Germinal center (tissue), 1 donor: Measurements from ENCODE around the gene KIFC1.
"Not testable (repeated sequence)": the region's sequence is repeated elsewhere in the genome, so short reads cannot be mapped to it uniquely, and the experiment has no call there.

Source experiments
- DNase-seq: peaks from one replicate; pipeline ENCODE4 v3.0.0; 2012; ENCODE audit warnings: mixed read lengths, low spot score

KIFC1 gene

DNA sequence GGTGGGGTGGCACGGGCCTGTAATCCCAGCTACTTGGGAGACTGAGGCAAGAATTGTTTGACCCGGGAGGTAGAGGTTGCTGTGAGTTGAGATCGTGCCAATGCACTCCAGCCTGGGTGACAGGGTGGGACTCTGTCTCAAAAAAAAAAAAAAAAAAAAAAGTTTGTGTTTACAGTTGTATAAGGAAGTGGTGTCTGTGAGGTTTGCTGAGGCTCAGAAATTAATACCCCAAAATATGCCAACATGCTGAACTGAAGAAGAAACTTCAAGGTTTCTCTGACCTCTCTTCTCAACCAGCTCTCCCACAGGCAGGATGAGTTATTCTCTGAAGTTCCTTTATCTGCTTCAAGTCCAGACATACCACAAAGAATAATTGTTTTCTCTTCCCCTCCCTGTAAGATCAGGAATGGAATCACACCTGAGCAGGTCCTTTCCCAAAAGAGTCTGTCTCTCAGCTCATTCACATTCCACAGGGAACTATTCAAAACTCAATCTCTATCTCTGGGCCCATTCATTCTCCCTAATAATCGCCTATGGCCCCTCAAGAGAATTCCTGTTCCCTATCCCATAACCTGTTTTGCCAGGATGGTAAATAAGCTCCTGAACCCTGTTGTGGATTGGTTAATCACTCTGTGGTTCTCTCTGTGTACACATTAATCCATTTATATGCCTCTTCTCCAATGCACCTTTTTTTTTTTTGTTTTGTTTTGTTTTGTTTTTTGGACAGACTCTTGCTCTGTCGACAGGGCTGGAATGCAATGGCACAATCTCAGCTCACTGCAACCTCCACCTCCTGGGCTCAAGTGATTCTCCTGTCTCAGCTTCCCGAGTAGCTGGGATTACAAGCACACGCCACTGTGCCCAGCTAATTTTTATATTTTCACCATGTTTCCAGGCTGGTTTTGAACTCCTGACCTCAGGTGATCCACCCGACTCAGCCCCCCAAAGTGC, 17.4 kb upstream of the KIFC1 start:
- DNase-seq, result no peak

DNA sequence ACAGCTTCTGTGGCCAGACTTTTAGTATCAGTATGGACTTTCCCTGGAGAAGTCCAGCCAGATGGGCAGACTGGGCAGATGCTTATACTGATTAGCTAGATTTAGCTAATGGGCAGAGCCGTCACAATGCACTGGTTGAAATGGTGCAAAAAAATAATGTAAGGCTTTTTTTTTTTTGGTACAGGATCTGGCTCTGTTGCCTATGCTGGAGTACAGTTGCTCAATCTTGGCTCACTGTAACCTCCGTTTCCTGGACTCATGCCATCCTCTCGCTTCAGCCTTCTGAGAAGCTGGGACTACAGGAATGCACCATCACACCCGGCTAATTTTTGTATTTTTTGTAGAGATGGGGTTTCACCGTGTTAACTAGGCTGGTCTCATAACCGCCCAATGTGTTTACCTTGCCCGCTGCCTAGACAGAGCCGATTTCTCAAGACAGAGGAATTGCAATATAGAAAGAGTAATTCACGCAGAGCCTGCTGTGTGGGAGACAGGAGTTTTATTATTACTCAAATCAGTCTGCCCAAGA, 16.4 kb upstream of the KIFC1 start:
- no peak for DNase-seq

- DNase-seq, result no peak
Observed at GRCh38 chr6:33377171-33377570, 14.5 kb upstream of the KIFC1 start.

DNA sequence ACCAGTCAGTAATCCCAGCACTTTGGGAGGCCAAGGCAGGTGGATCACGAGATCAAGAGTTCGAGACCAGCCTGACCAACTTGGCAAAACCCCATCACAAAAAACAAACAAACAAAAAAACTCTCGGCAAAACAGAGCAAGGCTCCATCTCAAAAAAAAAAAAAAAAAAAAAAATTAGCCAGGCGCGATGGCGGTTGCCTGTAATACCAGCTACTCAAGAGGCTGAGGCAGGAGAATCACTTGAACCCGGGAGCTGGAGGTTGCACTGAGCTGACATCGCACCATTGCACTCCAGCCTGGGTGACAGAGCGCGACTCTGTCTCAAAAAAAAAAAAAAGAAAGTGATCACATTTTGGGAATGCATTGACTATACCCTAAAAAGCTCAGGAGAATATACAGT, 12.4 kb upstream of the KIFC1 start:
- DNase-seq, result not testable (repeated sequence)

- DNase-seq, result no peak
Observed at GRCh38 chr6:33380272-33380981, 11.2 kb upstream of the KIFC1 start.

GRCh38 chr6:33383427-33384185, 8.0 kb upstream of the KIFC1 start:
- no peak for DNase-seq

DNA sequence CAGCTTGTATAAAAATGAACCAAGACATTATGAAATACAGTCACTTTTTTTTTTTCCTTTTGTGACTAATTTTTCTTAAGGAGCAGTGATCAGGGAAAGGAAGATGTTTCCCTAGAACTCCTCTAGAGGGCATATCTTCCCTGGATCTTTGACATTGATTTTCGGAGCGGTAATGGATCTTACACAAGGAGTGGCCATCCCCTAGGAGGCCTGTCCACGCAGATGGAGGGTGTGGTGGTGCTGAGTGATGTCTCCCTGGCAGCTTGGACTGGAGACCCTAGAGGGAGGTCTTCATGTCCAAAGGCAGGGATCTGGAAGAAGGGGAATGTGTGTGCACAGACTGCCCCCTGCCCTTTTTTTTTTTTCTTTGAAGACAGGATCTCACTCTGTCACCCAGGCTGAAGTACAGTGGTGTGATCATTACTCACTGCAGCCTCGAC, 7.0 kb upstream of the KIFC1 start:
- no peak for DNase-seq

GRCh38 chr6:33390173-33390572, 1.4 kb upstream of the KIFC1 start:
- DNase-seq, result no peak

- DNase-seq, result no peak
Observed at GRCh38 chr6:33390767-33391277, 801 bp upstream of the KIFC1 start.

GRCh38 chr6:33391922-33392594, 435 bp downstream of the KIFC1 start:
- DNase-seq, result peak; percentile 28

DNA sequence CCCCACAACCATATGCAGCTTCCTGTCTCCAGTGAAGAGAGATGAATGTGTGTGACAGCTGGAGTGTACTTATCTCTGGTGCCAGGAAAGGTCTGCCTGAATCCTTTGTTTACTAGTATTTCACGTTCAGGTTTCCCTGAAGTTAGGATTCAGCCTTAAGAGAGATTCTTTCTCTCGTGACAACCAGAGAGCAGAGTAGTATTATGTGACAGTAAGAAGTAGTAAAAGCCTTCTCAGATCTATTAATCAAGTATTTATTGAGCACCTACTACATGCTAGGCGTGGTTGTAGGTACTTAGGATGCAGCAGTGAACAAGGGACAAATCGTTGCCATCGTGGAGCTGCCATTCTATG, 949 bp downstream of the KIFC1 start:
- DNase-seq, result no peak

- DNase-seq, result no peak
Observed at GRCh38 chr6:33392979-33393378, 1.4 kb downstream of the KIFC1 start.

DNA sequence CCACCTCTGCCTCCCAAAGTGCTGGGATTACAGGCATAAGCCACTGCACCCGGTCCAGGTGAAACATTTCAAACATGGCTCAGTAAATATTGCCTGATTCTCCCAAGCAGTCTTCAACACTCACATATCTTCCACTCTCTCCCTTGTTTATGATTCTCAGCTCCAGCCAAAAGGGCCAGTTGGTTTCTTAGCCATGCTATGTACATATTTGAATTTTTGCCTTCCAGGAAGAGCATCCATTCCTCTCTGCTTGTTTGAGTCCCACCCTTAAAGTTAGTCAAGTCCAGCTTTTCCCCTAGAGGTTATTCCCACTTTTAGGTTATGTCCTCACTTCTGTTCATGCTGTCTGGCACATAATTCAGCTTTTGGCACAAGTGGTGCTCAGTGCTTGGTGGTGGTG, 5.9 kb downstream of the KIFC1 start:
- no peak for DNase-seq

DNA sequence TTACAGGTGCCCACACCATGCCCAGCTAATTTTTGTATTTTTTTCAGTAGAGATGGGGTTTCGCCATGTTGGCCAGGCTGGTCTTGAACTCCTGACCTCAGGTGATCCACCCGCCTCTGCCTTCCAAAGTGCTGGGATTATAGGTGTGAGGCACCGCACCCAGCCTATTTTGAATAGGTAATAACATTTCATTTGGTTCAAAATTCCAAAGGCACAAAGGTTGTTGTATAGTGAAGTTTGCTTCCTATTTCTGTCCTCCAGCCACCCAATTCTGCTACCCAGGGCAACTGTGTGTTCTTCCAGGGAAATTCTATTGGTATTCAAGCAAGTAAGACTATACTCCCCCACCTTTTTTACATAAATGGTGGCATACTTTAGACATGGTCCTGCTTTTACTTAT, 7.0 kb downstream of the KIFC1 start:
- DNase-seq, result not testable (repeated sequence)

DNA sequence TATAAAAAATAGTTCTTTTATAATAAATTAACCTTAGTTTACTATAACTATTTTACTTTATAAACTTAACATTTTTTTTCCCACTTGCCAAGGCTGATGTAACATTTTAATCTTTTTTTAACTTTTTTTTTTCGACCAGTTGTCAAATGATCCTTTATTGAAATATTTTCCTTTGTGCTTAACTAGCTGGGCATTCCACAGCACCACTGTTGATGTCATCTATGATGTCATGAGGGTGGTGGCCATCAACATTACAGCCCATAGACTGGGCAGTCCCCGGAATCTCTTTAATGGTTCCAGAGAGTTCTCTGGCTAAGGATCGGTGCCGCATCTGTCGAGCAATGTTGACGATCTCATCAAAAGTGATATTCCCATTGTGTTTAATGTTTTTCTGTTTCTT, 8.3 kb downstream of the KIFC1 start:
- not testable (repeated sequence) for DNase-seq

GRCh38 chr6:33404884-33405283, 13.3 kb downstream of the KIFC1 start:
- no peak for DNase-seq

DNA sequence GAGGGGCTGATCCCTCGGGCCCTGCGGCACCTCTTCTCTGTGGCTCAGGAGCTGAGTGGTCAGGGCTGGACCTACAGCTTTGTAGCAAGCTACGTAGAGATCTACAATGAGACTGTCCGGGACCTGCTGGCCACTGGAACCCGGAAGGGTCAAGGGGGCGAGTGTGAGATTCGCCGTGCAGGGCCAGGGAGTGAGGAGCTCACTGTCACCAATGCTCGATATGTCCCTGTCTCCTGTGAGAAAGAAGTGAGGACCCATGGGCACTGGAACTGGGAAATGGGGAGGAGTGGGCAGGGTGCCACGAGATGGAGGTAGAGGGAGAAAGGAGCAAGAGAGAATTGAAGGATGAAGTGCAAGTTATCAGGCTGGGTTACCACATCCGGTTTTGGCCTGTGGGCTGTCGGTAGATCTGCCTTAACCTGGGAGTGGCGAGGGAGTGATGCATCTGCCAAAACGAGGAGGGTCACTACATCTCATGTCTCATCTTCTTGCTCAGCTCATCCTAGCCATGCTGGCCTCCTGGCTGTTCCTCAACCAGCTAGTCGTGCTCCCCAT, 13.8 kb downstream of the KIFC1 start:
- no peak for DNase-seq

DNA sequence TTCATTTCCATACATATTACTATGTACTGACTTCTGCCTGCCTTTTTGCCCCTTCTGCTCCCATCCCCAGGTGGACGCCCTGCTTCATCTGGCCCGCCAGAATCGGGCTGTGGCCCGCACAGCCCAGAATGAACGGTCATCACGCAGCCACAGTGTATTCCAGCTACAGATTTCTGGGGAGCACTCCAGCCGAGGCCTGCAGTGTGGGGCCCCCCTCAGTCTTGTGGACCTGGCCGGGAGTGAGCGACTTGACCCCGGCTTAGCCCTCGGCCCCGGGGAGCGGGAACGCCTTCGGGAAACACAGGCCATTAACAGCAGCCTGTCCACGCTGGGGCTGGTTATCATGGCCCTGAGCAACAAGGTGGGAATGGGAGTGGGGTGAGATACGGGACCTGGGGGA, 14.5 kb downstream of the KIFC1 start:
- no peak for DNase-seq

GRCh38 chr6:33407132-33407718, 15.6 kb downstream of the KIFC1 start:
- DNase-seq, result no peak

DNA sequence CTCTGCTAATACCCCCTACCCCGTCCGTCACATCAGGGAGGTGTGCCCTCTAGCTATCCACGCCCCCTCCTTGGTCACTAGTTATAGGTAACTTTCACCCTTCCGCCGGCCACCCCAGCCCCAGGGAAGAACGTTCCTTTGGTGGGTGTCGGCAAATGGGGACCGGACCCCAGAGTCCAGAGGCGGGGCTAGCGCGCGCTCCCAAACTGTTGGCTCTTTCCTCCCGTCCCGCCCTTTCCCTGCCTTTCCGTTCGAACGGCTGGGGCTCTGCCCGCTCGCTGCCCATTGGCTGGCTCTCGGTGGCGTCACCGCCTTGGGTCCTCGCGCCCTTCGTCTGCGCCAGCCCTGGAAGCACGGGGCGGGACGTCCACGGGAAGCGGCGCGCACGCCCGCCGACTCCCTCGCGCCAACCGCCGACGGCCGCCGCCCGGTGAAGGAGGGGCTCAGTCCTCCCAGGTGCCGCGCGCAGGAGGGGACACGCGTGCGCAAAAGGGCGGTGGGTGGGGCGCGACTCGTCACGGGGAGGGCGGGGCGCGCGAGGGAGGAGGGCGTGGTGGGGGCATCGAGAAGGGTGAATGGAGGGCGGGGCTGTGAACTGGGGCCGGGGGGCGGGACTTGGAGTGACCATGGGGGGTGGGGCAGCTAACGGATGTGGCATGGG, 18.6 kb downstream of the KIFC1 start:
- DNase-seq, result peak; percentile 99
